ENCODE data around the gene AKAP7. TPM values are rescaled to one million over a fixed set of nuclear protein-coding genes. Genes with fewer than 3 reads are reported as not detected.

Gene AKAP7
- total RNA-seq, 1 donor from 2014 or later, result 19.9 TPM

DNA sequence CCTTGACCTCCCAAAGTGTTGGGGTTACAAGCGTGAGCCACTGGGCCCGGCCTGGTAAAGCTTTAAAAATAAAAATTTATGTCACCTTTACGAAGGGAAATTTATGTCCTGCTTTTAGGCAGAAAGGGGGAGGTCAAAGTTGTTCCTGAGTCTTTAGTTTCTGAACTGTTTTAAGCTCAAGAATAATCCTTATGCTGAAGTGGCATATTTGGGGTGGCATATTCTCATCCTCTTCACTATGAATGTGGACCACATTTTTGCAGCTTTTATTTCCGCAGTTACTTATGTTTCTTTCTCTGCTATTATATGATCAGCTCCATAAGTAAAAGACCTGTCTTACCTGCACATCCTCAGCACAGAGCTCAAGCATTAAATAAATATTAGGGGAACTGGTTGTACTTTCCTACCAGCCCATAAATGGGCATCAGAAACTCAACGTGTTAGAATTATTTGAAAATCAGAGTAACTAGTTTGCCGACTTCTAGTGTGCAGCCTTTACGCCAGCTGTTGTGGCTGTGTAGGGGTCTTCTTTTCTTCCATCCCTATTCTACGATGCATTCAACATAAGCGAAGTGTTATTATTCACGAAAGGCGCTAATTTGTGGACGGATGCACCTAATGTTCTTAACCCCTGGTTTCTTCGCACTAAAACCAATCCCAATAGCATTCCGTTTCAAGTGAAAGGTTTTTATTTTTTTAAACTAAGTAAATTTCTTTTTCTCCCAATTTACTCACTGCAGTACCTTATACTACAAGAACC lies 867 bp upstream of the AKAP7 start:
- no peak for DNase-seq

DNA sequence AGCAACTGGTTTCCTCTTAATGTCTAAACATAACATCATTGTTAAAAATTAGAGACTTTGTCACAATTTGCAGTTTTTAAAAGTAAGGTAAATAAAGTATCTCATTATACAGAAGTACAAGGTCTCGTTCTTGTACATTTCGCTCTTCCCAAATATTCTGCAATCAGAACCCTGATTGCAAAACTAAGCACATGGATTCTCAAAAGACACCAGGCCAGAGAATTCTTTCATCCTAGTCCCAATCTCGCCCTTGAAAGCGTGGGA lies 355 bp upstream of the AKAP7 start:
- DNase-seq, result no peak

GRCh38 chr6:131136021-131136786 lies 937 bp downstream of the AKAP7 start:
- DNase-seq, result peak; percentile 50

- DNase-seq, result no peak
These were observed 4.3 kb downstream of the AKAP7 start for GRCh38 chr6:131139599-131139998.

GRCh38 chr6:131143319-131143718 lies 8.1 kb downstream of the AKAP7 start:
- no peak for DNase-seq

DNA sequence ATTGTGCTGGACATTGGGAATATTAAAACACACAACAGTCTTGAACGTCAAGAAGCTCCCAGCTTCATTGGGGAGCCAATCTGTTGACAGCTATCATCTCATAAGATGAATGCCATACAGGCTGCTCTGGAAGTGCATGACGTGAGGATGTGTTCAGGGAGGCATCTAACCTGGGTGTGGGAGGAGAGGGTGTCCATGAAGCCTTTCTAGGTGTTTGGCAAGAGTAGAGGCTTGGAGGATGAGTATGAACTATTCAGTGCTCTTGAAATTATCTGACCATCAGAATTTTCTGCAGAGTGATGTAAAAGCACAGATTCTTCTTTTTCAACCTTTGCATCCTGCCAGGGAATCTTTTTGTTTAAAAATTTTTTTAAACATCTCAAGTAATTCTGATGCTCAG lies 11.6 kb downstream of the AKAP7 start:
- no peak for DNase-seq

DNA sequence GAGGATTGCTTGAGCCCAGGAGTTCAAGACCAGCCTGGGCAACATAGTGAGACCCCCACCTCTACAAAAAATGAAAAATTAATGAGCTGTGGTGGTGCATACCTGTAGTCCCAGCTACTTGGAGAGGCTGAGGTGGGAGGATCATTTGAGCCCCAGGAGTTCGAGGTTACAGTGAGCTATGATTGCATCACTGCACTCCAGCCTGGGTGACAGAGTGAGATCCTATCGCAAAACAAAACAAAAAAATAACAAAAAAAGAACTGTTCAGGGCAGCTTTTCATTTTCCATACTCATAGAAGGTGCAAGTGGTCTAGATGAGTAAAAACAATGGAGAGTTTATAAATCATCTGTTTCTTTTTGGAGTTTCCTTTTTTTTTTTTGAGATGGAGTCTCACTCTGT lies 21.1 kb downstream of the AKAP7 start:
- no peak for DNase-seq

- no peak for DNase-seq
These were observed 24.3 kb downstream of the AKAP7 start for GRCh38 chr6:131159578-131159977.

DNA sequence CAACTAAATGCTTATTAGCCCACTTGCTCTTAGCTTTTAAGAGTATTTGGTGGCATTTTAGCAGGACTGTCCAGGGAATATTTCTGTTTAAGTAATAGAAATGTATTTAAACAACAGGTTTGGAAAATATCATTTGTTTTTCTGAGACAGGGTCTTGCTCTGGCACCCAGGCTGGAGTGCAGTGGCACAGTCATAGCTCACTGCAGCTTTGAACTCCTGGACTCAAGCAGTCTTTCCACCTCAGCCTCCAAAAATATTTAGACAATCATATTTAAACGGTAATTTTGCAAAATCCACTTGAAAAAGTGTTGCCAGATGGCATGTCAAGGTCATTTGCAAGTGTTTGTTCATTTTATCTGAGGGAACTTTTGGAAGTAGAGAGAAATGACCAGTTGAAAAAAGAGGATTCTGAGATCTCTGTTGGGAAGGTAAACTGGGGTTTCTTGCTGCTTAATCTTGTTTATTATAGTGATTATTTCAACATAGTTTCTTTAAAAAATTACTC lies 25.0 kb downstream of the AKAP7 start:
- DNase-seq, result no peak

- no peak for DNase-seq
These were observed 26.7 kb downstream of the AKAP7 start for GRCh38 chr6:131161987-131162386.

GRCh38 chr6:131163886-131164285 lies 28.6 kb downstream of the AKAP7 start:
- no peak for DNase-seq

- no peak for DNase-seq
These were observed 29.2 kb downstream of the AKAP7 start for GRCh38 chr6:131164506-131164905.

GRCh38 chr6:131167773-131168172 lies 32.5 kb downstream of the AKAP7 start:
- DNase-seq, result no peak

DNA sequence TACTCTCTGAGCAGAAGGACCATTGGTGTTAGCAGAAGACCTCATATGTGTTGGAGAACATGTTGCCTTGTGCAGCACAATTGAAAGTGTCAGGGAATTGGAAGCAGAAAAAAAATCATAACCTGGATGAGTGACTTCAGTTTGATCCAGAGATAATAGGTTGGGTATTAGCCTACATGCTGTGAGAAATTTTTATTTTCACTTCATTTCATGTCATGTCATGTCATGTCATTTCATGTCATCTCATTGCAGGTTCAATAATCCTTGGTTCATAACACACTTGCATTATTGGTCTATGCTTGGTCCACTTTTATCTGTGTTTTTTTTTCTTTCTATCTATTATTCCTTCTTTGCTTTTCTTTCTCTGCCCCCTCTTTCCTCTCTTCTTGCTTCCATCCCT lies 34.3 kb downstream of the AKAP7 start:
- no peak for DNase-seq

DNA sequence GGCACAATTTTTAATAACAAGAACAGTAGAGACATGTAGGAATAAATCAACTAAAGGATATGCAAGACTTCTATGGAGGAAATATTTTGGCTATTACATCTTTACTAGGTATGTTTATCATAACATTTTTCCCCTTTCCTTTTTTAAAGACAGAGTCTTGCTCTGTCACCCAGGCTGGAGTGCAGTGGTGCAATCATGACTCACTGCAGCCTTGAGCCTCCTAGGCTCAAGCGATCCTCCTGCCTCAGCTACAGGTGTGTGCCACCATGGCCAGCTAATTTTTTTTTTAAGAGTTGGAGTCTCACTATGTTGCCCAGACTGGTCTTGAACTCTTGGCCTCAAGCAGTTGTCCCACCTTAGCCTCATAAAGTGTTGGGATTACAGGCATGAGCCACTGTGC lies 37.0 kb downstream of the AKAP7 start:
- no peak for DNase-seq

GRCh38 chr6:131173680-131174079 lies 38.4 kb downstream of the AKAP7 start:
- DNase-seq, result no peak

DNA sequence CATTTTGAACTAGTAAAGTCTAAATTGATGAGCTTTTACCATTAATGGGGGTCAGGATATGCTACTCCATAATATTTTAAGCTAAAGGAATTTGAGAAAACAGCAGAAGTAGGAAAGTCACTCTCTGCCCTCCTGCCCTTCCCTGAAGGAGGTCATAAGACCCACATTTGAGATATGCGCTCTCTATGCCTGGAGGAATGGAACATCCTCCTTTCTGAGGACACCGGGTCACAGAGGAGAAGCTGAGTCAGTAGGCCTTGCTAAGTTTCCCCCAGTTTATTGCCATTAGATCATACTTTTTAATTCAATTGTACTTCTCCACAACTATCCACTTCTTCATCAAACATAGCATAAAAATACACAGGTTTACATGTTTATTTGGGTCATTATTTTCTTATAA lies 40.3 kb downstream of the AKAP7 start:
- no peak for DNase-seq

DNA sequence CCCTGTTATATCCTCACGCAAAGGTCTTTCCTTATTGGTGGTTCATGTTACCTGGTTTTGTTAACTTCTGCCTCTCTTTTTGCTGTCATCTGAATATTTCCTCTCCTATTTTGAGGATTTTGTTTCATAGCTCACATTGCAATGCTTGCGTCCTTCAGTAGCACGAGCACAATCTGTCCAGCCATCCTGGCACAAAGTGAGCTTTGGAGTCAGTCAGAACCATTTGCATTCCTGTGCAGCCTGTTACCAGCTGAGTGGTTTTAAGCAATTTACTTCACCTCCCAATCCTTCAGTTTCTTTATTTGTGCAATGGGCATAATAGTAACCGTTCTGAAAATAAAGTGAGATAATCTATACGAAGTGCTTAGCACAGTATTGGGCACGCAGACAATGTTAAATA lies 42.7 kb downstream of the AKAP7 start:
- DNase-seq, result no peak

DNA sequence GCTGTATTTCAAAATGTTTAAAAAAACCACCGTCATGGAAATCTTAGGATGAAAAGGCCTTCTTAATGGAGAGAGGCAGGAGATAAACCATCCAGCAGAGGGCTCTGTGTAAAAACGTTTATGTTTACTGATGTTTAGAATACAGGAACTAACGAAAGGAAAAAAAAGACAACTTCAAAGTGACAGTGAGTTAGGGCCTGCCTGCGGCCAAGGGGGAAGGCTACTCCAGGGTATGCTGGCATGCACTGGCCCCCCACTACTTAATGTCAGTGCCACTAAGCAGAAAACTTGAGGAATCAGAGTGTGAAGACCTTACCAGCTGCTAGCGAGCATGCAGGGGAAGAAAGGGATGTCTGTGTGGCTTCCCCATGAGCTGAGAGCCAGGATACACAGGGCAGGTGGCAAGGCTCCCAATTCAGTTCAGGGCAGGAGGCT lies 47.7 kb downstream of the AKAP7 start:
- DNase-seq, result peak; percentile 26

GRCh38 chr6:131183427-131184095 lies 48.3 kb downstream of the AKAP7 start:
- DNase-seq, result no peak

DNA sequence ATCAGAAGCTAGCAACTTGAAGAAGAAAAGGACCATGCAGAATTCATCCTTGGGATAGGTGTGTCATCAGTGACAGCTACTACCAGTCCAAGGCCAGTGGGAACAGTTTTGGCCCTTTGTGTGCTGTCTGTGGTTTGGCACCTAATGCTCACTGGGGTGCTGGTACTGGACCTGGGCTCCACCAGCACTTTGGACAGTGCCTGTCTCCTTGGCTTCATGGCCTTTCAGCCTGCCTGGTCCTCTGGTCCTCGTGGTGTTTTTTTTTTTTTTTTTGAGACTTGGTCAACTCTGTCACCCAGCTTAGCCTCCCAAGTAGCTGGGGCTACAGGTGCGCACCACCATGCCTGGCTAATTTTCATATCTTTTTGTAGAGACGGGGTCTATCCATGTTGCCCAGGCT lies 56.3 kb downstream of the AKAP7 start:
- DNase-seq, result no peak

GRCh38 chr6:131197716-131198115 lies 62.4 kb downstream of the AKAP7 start:
- no peak for DNase-seq

DNA sequence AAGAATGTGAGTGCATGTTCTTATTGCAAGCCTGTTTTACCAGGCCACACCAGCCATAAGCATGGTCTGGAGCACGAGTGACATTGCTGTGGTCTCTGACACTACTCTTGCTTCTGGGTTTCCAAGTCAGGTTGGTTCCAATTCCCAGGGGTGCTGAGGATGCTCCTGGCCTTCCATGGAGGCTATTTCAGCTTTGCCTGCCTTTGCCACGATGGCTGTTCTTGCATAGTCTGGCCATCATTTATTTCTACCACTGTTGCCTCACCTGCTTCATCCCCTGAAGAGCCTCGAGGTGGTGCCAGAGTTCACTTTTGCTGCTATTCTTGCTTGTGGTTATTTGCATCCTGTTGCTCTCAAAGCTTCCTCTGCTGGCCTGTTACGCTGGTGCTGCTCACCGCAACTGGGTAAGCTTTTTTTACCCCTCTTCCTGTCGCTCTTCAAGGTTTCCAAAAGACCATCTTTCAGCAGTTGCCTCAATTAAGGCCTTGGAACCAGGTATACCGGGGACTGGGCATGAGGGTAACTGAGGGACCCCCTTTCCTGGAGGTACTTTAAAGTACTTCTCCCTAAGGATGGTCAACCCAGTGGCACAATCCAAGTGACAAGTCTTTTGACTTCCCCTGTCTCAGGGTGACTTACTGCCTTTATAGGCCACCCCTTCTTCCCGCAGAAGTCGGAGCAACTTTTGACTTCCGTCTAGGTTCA lies 64.5 kb downstream of the AKAP7 start:
- DNase-seq, result peak; percentile 42
